Cardiac fibroblast (primary cell): ENCODE measurements around the gene GPR63.

ENCODE experiments used
- DNase-seq, 2 donors: peaks; one replicate each; pipeline versions ENCODE4 v3.0.0 to v3.0.0-alpha.2; 2010; ENCODE audit warnings: low read depth in 2 of 2
- H3K4me3 ChIP-seq, 2 donors: replicated peaks in 1 of 2; 1 replicate in 1 of 2; 2 replicates in 1 of 2; pipeline ENCODE4 v1.5.1; 2011; ENCODE audit warnings: low read depth in 2 of 2, low read length in 2 of 2, mild to moderate bottlenecking in 2 of 2, moderate library complexity in 1 of 2
- CTCF ChIP-seq: IDR thresholded peaks from one replicate; pipeline ENCODE4 v1.5.1; 2011; ENCODE audit warnings: low read depth, mild to moderate bottlenecking, low read length, inconsistent platforms

The GPR63 gene

GRCh38 chr6:96787846-96788580 lies 49.3 kb downstream of the GPR63 start:
- no peak for TF ChIP-seq CTCF

GRCh38 chr6:96786336-96786735 lies 50.9 kb downstream of the GPR63 start:
- no peak for TF ChIP-seq CTCF
- no peak overlapping the region for H3K4me3 ChIP-seq
- no peak for DNase-seq

More at GRCh38 chr6:96787846-96788580, 49.3 kb downstream of the GPR63 start:
- no peak for DNase-seq
- no peak overlapping the region for H3K4me3 ChIP-seq

GRCh38 chr6:96784650-96785049 lies 52.6 kb downstream of the GPR63 start:
- H3K4me3 ChIP-seq, result no peak overlapping the region
- no peak for DNase-seq
- TF ChIP-seq CTCF, result no peak

- no peak for TF ChIP-seq CTCF
- no peak for DNase-seq
- no peak overlapping the region for H3K4me3 ChIP-seq
Observed at GRCh38 chr6:96783307-96783706, 54.0 kb downstream of the GPR63 start.

- no peak for TF ChIP-seq CTCF
- no peak overlapping the region for H3K4me3 ChIP-seq
- no peak for DNase-seq
Observed at GRCh38 chr6:96781557-96781956, 55.7 kb downstream of the GPR63 start.

GRCh38 chr6:96777113-96777512 lies 60.2 kb downstream of the GPR63 start:
- TF ChIP-seq CTCF, result no peak
- no peak overlapping the region for H3K4me3 ChIP-seq
- DNase-seq, result no peak
